ENCODE results near the gene CLMN.
"Not testable (repeated sequence)": the region's sequence is repeated elsewhere in the genome, so short reads cannot be mapped to it uniquely, and the experiment has no call there.

The CLMN gene

DNA sequence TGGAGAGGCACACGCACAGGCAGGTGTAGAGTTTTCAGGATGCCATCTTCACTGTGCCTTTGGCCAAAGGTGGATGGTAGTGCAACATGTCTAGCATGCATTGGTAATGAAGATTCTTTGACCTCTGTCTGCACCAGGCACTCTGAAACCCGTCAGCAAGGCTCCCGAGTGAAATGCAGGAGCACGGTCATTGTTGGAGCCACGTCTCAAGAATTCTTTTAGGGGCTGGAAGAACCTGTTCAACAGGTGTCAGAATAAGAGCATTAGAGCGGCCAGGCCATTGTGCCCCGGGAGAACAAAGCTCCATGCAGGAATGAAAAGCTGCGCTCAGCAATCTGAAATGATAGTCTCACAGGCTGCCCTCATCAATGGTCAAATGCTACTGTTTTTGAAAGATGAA, 122.2 kb downstream of the CLMN start:
- no peak for DNase-seq

DNA sequence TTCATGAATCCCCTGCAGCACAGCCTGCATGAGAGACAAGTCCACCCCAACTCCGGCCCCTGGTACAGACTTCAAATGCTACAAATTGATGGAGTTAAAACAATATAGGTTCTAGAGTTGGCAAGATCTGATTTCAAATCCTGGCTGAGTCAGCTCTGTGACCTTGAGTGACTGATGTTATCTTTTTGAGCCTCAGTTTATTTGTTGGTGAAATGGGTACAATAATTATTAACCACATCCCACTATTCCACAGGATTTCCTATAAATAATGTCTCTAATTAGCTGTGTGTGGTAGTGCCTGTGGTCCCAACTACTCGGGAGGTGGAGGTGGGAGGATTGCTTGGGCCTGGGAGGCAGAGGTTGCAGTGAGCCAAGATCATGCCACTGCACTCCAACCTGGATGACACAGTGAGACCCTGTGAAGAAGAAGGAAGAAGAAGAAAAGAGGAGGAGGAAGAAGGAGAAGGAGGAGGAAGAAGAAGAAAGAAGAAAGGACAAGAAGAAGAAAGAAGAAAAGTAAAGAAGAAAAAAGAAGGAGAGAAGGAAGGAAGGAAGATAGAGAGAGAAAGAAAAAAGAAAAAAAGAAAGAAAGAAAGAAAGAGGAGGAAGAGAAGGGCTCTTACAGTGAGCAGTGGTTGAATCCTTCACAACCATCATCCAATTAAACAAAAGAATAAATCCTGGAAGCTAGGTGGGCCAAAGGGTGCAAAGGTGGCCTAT, 122.7 kb downstream of the CLMN start:
- DNase-seq, result no peak

DNA sequence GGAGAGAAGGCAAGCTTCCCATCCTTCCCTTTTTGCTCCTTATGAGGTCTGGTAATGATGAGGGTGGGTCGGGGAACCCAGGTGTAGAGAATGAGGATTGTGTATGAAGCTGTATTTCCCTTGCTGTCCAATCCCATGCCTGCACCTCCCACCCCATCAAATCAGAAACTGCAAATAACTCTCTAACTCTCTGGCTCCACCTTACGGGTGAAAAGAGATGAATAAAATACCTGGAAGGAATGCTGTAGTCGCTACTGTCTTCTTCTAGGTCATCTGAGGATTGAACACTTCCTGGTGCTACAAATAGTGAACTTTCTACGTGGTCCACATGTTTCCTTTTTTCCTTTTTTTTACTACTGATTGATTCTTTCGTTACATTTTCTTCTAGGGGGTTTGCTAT, 123.4 kb downstream of the CLMN start:
- no peak for DNase-seq

DNA sequence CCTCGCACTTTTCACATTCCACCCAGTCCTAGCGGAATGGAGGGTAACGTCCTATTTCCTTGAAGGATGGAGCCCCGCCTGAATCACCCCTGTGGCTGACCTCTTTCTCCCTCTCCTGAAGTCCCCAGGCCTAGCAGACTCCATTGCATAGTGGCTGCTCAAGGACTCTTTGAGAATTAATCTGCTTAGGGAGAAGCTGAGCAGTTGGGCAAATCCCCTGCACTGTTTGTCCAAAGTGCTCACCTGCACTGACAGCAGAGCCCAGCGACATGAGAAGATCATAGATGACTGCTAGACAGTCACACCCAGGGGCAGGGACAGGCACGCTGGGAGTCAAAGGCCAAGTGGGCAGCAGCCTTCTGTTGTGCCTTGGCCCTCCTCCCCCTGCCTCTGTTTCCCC, 124.7 kb downstream of the CLMN start:
- DNase-seq, result no peak

DNA sequence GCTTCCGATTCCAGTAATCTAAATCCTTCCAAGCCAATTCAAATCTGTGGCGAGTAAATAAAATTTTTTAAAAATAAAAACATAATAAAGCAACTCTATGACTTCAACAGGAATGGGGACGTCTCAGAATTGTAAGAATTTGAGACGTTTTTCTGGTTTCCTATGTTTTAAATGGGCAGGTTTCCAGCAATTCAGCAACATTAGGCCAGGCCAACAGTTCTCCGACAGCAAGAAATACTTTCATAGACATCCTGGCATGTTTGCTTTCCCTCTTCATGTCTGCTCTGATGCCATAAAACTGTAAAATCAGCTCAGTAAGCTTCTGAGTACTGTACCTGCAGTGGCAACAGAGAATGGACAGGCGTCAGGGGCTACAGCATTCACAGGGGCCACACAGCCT, 126.6 kb downstream of the CLMN start:
- DNase-seq, result no peak

DNA sequence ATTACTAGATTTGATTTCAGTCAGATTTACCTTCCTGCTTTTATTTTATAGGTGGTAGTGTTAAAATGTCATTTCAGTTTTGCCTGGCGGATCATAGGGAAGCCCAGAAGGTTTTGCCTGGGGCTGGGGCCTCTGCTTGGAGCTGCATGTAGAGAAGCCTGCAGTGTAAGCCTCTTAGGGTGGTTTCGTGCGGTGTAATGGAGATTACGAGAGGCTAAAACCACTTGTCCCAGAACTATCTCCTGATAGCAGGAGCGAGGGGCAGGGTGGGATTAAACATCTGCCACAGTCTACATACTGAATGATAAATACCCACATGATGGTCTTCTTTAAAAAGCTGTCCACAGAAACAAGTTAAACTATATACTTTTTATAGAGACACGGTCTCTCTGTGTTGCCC, 127.4 kb downstream of the CLMN start:
- no peak for DNase-seq

DNA sequence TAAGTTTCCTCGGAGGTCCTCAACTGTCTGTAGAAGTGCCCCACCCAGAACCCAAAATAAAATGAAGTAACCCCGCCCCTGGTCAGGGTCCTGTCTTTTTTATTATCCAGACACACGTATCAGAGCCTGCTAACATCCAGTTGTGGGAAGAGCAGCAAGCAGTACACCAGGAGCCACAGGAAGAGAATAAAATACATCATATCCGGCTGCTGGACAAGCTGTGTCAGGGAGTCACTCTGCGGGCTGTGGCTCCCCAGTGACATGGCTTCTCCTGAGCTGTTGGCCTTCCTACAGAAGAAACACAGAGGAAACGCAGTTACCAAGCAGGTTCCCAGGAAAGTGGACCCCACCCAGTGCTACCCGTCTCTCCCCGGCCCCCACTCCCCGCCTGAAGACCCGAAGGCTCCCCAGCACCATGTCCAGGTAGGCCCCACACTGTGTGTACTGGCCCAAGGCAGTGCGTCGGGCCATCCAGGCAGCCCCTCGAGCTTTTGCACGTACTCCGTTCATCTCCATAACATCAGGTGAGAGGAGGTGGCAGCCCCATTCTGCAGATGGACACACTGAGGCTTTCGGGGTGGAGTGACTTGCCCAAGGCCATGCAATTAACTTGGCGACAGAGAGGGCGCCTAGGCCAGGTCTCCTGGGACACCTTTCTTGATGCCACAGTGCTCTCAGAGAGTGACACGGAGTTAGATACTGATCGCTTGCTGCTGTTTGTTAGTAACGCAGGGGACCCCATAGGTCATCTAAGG, 128.1 kb downstream of the CLMN start:
- DNase-seq, result no peak

DNA sequence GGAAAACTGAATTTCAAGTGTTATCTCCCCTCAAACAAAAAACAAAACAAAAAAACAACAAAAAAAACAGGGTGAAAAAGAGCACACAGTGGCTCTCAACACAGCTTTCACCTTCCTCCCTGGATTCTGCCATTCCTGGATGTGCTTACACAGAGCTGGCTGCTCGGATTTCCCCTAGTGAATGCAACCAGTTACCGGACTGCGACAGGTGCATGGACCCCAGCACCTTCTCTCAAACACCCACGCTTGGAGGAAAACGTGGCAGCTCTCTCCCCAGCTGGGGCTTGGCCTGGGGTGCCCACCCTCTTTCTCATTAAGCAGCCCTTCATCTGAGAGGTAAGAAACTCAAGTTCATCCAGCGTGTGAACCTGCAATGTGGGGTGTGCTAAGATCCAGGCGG, 128.9 kb downstream of the CLMN start:
- DNase-seq, result no peak

DNA sequence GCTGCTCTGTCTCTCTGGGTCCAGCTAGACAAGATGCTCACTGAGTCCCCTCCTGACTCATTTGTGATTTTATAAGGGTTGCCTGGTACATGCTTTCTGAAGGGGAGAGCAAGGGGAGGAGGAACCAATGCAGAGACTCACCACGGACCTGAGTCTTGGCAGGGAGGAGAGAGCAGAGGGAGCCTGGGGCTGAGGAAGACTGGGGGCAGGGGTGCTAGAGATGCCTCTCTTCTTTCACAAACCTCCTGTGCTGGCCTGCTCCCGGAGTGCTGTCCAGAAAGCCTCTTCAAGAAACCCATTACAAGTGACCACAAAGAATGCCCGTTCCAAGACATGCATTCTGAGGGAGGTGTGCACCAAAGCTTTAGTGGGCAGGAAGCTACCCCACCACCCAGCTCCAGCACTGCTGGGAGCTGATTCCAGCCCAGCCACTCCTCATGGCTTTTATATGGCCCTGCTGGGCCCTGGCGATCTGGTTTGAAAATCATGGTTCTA, 129.3 kb downstream of the CLMN start:
- DNase-seq, result no peak

DNA sequence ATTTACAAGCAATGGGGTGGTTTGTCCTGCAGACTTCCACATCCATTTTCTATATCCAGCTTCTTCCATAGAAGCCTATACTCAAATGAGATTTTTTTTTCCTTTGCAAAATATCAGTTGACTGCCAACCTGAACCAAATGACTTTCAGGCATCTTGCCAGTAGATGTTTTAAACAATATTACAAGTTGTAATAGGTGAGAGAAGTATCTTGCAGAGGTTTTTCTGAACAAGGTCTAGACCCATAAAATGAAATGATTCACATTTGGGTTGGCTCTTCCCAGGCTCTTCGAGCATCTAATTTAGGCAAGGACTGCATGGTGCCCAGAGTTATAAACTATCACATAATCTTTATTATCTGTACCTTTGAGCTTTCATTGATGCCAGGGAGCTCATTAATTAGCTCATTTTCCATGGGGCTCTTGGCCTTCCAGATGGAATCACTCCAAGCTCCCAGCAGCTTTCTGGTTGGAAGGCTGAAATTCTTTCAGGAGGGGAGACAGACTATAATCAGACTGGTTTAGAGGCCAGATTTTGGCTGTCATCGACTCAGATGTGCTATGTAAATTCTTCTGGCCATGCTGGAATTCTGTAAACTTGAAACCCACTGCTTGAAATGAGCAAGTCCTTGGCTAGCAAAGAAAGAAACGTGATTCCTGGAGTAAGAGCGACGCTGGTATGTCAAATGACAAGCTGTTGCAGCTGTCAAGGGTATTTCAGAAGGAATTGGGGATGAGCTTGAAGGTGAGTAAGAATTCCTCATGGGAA, 130.2 kb downstream of the CLMN start:
- DNase-seq, result no peak

DNA sequence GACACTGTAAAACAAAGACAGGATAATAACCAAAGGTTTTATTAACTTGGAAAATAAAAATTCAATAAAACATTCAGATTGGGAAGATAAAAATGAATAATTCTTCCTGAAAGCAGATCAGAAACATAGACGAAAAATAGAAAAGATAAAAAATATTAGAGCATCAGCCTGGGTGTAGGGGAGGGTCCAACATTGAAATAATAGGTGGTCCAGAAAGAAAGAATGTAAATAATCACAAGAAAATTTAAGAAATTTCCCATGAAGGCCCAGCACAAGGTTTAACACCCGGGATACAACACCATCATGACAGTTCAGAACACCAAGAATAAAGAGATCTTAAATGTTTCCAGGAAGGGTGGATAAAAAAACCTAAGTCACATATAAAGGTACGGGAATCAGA, 131.3 kb downstream of the CLMN start:
- no peak for DNase-seq

DNA sequence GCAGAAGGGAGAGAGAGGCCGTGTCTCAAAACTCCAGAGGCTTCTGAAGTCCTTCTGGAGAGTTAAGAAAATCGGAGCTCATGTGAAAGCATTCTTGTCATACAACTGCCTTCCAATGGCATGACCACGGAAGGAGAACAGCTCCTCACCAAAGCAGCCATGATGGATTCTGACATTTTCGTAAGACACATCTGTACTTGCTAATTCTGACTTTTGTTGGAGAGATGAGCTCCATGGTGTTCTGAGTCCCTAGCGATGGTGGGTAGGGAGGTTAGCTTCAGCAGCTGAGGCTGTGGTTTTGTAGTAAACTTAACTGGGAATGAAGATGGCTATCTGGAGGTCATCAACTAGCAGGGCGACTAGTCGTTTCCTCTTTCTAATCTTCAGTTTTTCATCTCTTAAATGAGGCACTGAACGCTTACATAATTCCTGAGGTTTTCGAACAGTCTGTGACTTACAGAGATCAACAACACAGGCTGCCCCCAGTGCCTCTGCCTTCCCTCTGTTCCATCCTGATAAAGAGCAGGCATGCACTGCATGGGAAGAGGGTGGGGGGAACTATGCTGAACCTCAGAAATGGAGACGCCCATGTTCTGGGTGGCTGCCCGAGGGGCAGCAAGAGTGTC, 133.8 kb downstream of the CLMN start:
- DNase-seq, result no peak

DNA sequence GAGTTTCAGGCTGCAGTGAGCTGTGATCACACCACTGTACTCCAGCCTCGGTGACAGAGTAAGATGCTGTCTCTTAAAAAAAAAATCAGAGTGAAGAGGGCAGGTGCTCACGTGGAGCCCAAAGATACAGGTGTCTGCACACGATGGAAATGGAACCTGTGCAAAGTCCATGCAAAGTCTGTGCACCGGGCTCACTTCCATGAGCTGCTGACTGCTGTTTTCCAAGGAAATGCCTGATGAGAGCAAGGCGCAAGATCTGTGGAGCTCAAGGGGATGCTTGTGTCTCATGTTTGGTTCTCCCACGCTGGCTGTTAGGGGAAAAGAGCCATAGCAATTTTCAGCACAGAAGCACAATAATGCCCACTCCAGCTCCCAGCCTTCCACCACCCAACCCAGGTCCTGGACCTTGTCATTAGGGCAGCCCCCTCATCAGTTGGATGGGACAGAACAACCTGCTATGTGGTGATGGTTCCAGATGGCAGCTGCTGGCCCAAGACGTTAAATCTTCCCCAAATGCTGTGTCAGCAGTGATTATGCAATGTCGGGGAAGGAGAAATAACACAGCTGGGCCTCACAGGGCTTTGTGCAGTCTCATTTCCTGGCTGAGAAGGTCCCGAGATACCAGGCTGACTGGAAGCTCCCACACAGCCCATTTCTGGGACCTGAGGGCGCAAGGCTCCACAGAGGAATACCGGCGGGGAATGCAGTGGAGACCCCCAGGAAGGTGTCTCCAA, 134.5 kb downstream of the CLMN start:
- no peak for DNase-seq

DNA sequence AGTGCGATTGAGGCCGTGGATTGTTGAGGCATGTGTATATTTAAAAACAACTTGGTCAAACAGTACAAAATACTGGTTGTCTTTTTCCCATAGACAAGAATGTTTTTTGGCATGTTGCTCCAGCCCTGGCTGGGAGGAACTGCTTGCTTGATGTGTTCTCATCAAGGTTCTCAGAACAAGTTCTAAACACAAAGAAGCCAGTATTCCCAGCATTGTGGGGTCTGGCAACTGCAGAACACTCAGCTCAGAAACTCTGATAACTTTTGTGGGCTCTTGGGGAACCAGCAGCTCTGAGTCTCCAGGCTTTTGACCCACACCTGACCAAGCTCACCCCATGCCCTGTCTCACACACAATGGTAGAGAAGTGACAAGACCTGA, 135.3 kb downstream of the CLMN start:
- peak in 1 of 51 donors; percentile 54 for DNase-seq

DNA sequence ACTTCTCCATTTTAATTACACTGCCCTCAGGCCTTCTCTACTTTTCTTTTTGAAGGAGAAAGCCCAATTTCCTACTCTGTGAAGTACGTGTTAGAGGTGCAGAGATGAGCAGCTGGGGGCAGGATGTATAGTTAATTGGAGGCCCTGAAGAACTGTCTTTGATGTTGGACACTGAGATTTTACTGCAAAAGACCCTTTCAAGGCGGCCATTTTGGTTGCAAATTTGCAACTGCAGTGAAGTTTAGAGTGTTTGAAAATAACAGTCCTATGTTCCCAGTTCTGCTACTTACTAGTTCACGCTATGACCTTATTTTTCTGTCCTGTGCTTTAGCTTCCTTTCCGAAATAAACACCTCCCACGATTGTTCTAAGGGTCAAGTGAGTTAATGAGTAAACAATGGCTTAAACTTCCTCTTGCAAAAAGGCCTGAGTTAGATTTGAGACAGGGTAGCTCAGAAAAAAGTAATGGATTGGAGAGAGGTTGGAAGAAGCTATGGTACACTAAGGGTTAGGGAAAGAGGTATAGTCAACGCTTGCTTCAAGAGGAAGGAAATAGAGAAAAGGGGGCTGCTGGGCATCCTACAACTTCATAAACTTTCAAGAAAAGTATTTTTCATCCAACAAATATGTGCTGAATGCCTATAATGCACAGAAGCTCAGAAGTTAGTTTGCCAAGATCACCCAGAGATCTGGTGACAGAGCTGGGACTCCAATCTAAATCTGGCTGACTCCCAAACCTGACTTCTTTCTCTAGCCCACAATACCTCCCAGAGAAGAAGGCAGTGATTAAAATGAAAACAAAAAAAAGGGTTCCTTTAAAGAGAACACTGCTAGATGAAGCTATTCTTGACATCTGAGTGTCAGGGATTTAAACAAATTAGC, 135.9 kb downstream of the CLMN start:
- DNase-seq, result peak in 1 of 51 donors; percentile 54

DNA sequence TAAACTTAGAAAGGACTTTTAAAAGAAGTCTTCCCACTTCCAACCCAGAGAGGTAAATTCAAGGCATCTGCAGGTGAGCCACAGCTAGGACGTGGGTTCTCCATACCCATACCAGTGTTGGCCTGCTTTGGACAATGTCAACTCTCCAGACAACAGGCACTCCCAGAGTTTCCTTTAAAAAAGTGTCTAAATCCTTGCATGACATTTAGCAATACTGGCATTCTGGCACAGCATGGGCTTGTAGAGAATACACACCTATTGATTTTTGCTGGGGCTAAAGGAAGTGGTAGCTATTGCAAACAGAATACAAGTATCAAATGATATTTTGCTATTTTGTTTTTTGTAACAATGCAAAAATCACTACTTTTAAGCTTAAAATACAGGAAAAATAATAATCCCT, 136.6 kb downstream of the CLMN start:
- no peak for DNase-seq

DNA sequence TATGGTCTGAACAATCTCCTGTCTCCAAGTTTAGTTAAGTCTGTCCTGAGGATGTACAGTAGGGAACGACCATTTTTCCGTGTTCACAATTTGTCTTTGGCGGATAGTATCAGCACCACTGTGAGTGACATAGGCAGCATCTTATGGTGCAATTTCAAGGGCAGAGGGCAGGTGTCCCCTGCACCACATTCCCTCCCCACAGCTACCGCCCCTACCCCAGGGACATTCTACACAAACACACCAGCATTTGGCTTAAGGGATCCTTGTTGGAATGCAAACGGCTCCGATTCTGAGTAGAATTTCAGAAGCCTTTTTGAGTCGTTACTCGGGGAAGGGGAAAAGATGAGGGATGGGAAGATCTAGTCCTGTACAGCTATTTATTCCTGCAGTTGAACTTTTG, 137.3 kb downstream of the CLMN start:
- DNase-seq, result no peak

DNA sequence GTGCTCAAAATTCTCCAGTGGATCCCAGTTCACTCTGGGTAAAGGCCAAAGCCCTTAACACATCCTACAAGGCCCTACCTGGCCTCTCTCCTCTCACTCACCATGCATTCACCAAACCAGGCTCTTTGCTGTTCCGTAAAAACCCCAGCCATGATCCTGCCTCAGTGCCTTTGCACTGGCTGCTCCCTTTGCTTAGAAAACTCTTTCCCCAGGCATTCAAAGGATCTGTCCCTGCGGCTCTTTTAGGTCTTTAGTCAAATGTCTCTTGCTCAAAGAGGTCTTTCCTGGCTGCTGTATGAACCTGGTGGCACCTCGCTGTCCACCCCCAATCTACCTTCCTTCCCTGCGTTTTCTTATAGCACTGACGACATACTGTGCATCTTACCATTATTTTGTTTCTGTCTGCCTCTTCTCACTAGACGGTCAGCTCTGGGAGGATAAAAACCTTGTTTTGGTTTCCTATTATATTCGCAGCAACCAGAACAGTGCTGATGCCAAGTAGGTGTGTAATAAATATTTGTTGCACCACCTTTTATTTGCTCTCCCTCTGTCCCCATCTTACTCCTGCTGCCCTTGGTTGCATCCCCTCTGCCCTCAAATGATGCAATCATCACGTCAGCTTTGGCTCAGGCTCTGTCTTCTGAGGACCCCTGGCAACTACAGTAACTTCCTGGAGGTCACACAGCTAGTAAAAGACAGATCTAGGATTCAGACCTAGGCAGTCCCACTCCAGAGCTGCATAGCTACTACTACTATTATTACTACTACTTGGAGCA, 138.6 kb downstream of the CLMN start:
- no peak for DNase-seq

DNA sequence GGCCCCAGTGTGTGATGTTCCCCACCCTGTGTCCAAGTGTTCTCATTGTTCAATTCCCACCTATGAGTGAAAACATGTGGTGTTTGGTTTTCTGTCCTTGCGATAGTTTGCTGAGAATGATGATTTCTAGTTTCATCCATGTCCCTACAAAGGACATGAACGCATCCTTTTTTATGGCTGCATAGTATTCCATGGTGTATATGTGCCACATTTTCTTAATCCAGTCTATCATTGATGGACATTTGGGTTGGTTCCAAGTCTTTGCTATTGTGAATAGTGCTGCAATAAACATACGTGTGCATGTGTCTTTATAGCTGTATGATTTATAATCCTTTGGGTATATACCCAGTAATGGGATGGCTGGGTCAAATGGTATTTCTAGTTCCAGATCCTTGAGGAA, 144.0 kb downstream of the CLMN start:
- DNase-seq, result not testable (repeated sequence)
